Measurements from ENCODE around the gene CORO1A.

DNA sequence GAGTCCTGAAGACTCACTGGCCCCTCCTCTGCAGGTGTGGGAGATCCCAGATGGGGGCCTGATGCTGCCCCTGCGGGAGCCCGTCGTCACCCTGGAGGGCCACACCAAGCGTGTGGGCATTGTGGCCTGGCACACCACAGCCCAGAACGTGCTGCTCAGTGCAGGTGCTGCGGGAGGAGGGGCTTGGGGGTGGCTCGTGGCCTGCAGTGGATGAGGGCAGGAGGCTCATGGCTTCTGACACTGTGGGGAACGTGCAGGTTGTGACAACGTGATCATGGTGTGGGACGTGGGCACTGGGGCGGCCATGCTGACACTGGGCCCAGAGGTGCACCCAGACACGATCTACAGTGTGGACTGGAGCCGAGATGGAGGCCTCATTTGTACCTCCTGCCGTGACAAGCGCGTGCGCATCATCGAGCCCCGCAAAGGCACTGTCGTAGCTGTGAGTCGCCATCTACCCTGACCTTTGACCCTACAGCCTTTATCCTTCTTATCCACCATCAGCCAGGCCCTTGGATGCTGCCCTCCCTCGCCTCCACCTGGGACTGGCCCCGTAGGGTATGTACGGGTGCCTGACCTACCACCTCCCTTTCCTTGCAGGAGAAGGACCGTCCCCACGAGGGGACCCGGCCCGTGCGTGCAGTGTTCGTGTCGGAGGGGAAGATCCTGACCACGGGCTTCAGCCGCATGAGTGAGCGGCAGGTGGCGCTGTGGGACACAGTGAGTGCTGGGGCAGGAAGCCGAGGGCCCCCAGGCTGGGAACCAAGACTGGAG, 3.6 kb downstream of the CORO1A start:
- TF ChIP-seq POLR2A (IDR thresholded peaks at IDR 0.05; ENCODE audit: low read depth) (no peak), POLR2AphosphoS5 (IDR thresholded peaks at IDR 0.05) (no peak)
- TF ChIP-seq, protein P1, sequence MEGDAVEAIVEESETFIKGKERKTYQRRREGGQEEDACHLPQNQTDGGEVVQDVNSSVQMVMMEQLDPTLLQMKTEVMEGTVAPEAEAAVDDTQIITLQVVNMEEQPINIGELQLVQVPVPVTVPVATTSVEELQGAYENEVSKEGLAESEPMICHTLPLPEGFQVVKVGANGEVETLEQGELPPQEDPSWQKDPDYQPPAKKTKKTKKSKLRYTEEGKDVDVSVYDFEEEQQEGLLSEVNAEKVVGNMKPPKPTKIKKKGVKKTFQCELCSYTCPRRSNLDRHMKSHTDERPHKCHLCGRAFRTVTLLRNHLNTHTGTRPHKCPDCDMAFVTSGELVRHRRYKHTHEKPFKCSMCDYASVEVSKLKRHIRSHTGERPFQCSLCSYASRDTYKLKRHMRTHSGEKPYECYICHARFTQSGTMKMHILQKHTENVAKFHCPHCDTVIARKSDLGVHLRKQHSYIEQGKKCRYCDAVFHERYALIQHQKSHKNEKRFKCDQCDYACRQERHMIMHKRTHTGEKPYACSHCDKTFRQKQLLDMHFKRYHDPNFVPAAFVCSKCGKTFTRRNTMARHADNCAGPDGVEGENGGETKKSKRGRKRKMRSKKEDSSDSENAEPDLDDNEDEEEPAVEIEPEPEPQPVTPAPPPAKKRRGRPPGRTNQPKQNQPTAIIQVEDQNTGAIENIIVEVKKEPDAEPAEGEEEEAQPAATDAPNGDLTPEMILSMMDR (IDR thresholded peaks at IDR 0.05) = peak; percentile 43 to 67 (median 50)

Measured in esophagus muscularis mucosa (tissue), 3 donors.